ENCODE measurements around the gene CLN3. TPM values are rescaled to one million over a fixed set of nuclear protein-coding genes. Genes with fewer than 3 reads are reported as not detected.

Gene CLN3
- total and polyA plus RNA-seq, 2 experiments from 2014 or later, result 18.1 to 31.4 TPM

- TF ChIP-seq REST (IDR thresholded peaks at IDR 0.05; ENCODE audit: unreplicated experiment) (no peak), JUNB (IDR thresholded peaks at IDR 0.05; ENCODE audit: unreplicated experiment) (no peak), STAT1 (IDR thresholded peaks at IDR 0.05; ENCODE audit: unreplicated experiment) (no peak), CREB1 (CRISPR knock-in tag; IDR thresholded peaks at IDR 0.05; ENCODE audit: low read depth) (no peak), POLR2AphosphoS5 (IDR thresholded peaks at IDR 0.05; ENCODE audit: low read depth) (no peak), ZNF114 (CRISPR knock-in tag; IDR thresholded peaks at IDR 0.05) (no peak), ZNF331 (CRISPR knock-in tag; IDR thresholded peaks at IDR 0.05; ENCODE audit: low read depth) (no peak), EZH2phosphoT487 (IDR thresholded peaks at IDR 0.05; ENCODE audit: unreplicated experiment) (no peak), ETS1 (IDR thresholded peaks at IDR 0.05) (no peak), NANOG (IDR thresholded peaks at IDR 0.05; ENCODE audit: borderline replicate concordance) (no peak), EZH2 (IDR thresholded peaks at IDR 0.05; ENCODE audit: low read depth, unreplicated experiment) (no peak)
Measured at GRCh38 chr16:28497861-28498599, 6.2 kb upstream of the CLN3 start (continued).

GRCh38 chr16:28497386-28497785, 5.5 kb upstream of the CLN3 start:
- no peaks in the 10 kb centered on the region for H4K20me1 ChIP-seq (replicated peaks; ENCODE audit: insufficient read depth)
- no peaks in the 10 kb centered on the region for H3F3A ChIP-seq (replicated peaks; ENCODE audit: low read depth)
- no peaks in the 10 kb centered on the region for H3K36me3 ChIP-seq (ENCODE audit: insufficient read depth)
- no peak overlapping the region for H3K4me3 Mint-ChIP-seq
- no peak for ATAC-seq
- no peaks in the 10 kb centered on the region for H3K9me3 Mint-ChIP-seq
- no peaks in the 10 kb centered on the region for H3K36me3 Mint-ChIP-seq (ENCODE audit: low read depth)
- no peak overlapping the region for H3K4me2 ChIP-seq
- H2AFZ ChIP-seq, result no peak overlapping the region
- H3K27ac Mint-ChIP-seq, result no peak overlapping the region
- H3K79me2 ChIP-seq (replicated peaks; ENCODE audit: insufficient read depth), result no peaks in the 10 kb centered on the region
- H3K4me3 ChIP-seq, result no peak overlapping the region
- H3K27me3 Mint-ChIP-seq (ENCODE audit: insufficient read depth, low read depth, poor library complexity), result peaks cover 15% of the 10 kb centered on the region
- no peaks in the 10 kb centered on the region for H3K4me1 Mint-ChIP-seq
- no peaks in the 10 kb centered on the region for H3K4me1 ChIP-seq (ENCODE audit: insufficient read depth)
- no peaks in the 10 kb centered on the region for H3K27me3 ChIP-seq (ENCODE audit: insufficient read depth)
- H3K9me2 ChIP-seq (ENCODE audit: insufficient read depth), result peaks cover 2% of the 10 kb centered on the region; the same call in 1 of the 2 replicates
- no peak overlapping the region for H3K27ac ChIP-seq (ENCODE audit: low read depth)
- no peak for DNase-seq (ENCODE audit: low spot score)
- TF ChIP-seq CTCF (conservative IDR thresholded peaks at IDR 0.05; ENCODE audit: low read depth in 2 of 2) (no peak), ZNF331 (CRISPR knock-in tag; IDR thresholded peaks at IDR 0.05; ENCODE audit: low read depth) (no peak), STAT1 (IDR thresholded peaks at IDR 0.05; ENCODE audit: unreplicated experiment) (no peak), ZNF462 (CRISPR knock-in tag; IDR thresholded peaks at IDR 0.05) (no peak)

All from GM23338 (cell line).